GM12864 (cell line): Measurements from ENCODE around the gene AGPAT4.

Experiments
- DNase-seq: peaks from one replicate; pipeline ENCODE4 v3.0.0-alpha.2; 2011; ENCODE audit warnings: low read depth
- H3K4me3 ChIP-seq: 2 replicates; pipeline ENCODE4 v1.5.1; 2011; ENCODE audit warnings: mild to moderate bottlenecking, low read depth, low read length, control low read depth
- CTCF ChIP-seq: IDR thresholded peaks from 2 replicates; pipeline ENCODE4 v1.5.1; 2011; ENCODE audit warnings: low read depth, mild to moderate bottlenecking, moderate library complexity, low read length, control low read depth, inconsistent platforms; ENCODE audit errors: missing control alignments

The AGPAT4 gene

GRCh38 chr6:161135695-161136591 is 137.9 kb downstream of the AGPAT4 start:
- no peak for TF ChIP-seq CTCF
- DNase-seq = no peak
- no peak overlapping the region for H3K4me3 ChIP-seq

- no peak for TF ChIP-seq CTCF
- H3K4me3 ChIP-seq = no peak overlapping the region
Measured at GRCh38 chr6:161134550-161135298, 139.1 kb downstream of the AGPAT4 start.

GRCh38 chr6:161133963-161134362 is 139.9 kb downstream of the AGPAT4 start:
- DNase-seq = no peak
- H3K4me3 ChIP-seq = no peak overlapping the region
- no peak for TF ChIP-seq CTCF

More at GRCh38 chr6:161134550-161135298, 139.1 kb downstream of the AGPAT4 start:
- no peak for DNase-seq

- no peak for DNase-seq
- TF ChIP-seq CTCF = no peak
Measured at GRCh38 chr6:161132384-161132783, 141.5 kb downstream of the AGPAT4 start.

GRCh38 chr6:161130967-161131766 is 142.7 kb downstream of the AGPAT4 start:
- DNase-seq = no peak
- H3K4me3 ChIP-seq = no peak overlapping the region
- no peak for TF ChIP-seq CTCF

More at GRCh38 chr6:161132384-161132783, 141.5 kb downstream of the AGPAT4 start:
- H3K4me3 ChIP-seq = no peak overlapping the region

GRCh38 chr6:161130541-161130940 is 143.3 kb downstream of the AGPAT4 start:
- TF ChIP-seq CTCF = no peak
- no peak for DNase-seq

More at GRCh38 chr6:161130541-161130940, 143.3 kb downstream of the AGPAT4 start:
- no peak overlapping the region for H3K4me3 ChIP-seq
